Right lobe of liver (tissue), 6 donors: ENCODE data around the gene CAMKK2. TPM values are rescaled to one million over a fixed set of nuclear protein-coding genes. Genes with fewer than 3 reads are reported as not detected.

ENCODE experiments used
- ATAC-seq, 4 donors: fragments of 200-7000 bp; cut with Tn5 transposase; one replicate each; pipeline ENCODE4 v1.9.1; 2020; ENCODE audit warnings: mild to moderate bottlenecking in 4 of 4, moderate library complexity in 4 of 4
- DNase-seq, 3 donors: peaks; one replicate each; pipeline ENCODE4 v3.0.0-alpha.2; 2020
- H3K27ac ChIP-seq, 3 donors: fragments of 200-600 bp; one replicate each; pipeline ENCODE4 v1.8.0; 2022
- H3K27me3 ChIP-seq, 2 donors: fragments of 200-600 bp; one replicate each; pipeline ENCODE4 v1.8.0; 2022
- H3K36me3 ChIP-seq, 4 donors: fragments of 200-600 bp; sonication (generic) in 1 of 4; one replicate each; pipeline versions ENCODE4 v1.5.1 to v1.8.0; 2017 to 2022; ENCODE audit warnings: control low read depth in 1 of 4
- H3K4me1 ChIP-seq, 4 donors: fragments of 200-600 bp; sonication (generic) in 1 of 4; one replicate each; pipeline versions ENCODE4 v1.5.1 to v1.8.0; 2017 to 2022; ENCODE audit warnings: control low read depth in 1 of 4
- H3K4me3 ChIP-seq, 3 donors: fragments of 200-600 bp; one replicate each; pipeline ENCODE4 v1.8.0; 2022
- H3K9me3 ChIP-seq, 4 donors: fragments of 200-600 bp; sonication (generic) in 1 of 4; one replicate each; pipeline versions ENCODE4 v1.5.1 to v1.8.0; 2017 to 2022; ENCODE audit warnings: control low read depth in 1 of 4
- POLR2A ChIP-seq: fragments of 450-650 bp; IDR thresholded peaks from one replicate; pipeline ENCODE4 v1.6.1; 2017; ENCODE audit warnings: antibody characterized with exemption, mild to moderate bottlenecking
- WGBS: methylation state at CpG from one replicate; pipeline ENCODE4 v1.1.6; 2018; ENCODE audit warnings: low coverage, low lambda C conversion rate; ENCODE audit not compliant: insufficient coverage; ENCODE audit errors: missing lambda C conversion rate; 5-methylcytosine and 5-hydroxymethylcytosine counted together
- intact Hi-C, 2 donors: fragments of 100-400 bp; cut with DNase I; formaldehyde crosslinking; loops; one replicate each; pipeline versions ENCODE4 v1.11.2 to v1.14.1; 2022
- total RNA-seq, 6 experiments: library from RNA; depleted of rRNA in 2 of 6; stranded (reverse); fragments of >200 nt in 2 of 6; fragmentation: NEBNext Ultra II Directional in 3 of 6; extraction: Animal tissue kit (Norgen Biotek cat#: 25700) in 3 of 6; gene quantifications; one replicate each; pipeline versions ENCODE4 v1.1.0 to v1.2.4, GENCODE V29; 2016 to 2023
- TF ChIP-seq, protein P1 (sequence below), 4 donors: fragments of 200-600 bp in 3 of 4; fragments of 450-650 bp in 1 of 4; IDR thresholded peaks; one replicate each; pipeline versions ENCODE4 v1.5.1 to v1.8.0; 2016 to 2022; ENCODE audit warnings: antibody characterized with exemption in 4 of 4, mild to moderate bottlenecking in 2 of 4
- donor health status: DM: no; HTN: yes; CAD: no.
- donor health status: DM: no; HTN: no; CAD: no.
- donor health status: DM: no; HTN: no; CAD: no.
- donor health status: DM: no; HTN: yes; CAD: no.
- donor health status: DM: no; HTN: yes; CAD: no.

Gene CAMKK2
- total RNA-seq, 6 experiments from 2014 or later, result 20.6 to 31.8 (median 24.1) TPM

DNA sequence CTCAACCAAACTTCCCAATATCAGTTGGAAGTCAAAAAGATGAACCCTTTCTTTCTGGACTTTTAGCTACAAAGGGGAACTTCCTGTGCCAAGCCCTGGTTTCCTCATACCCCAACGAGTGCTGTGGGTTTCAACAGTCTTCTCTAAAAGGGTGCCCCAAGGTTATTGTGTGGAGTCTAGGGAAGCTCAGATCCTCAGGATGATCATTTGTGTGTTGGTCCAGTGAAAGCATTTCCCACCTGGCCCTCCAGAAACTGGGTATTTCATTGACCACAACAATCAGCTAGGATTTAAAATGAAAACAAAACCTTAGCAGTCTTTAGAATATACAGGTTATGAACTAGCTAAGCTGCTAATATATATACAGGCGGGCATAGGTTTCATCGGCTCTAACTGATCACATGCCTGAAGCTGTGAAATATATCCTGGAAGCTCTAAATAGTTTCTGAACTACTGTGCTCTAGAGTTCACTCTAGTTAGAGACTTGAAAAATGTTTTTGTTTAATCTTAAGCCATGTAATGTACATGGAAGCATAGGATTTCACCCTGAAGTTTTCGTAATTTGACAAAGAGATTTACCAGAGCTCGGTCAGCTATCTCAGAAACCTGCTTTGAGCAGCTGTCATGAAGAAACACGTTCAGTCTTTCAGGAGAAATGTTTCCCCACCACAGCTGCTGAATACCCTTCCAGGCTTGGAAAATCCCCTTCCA is 57.0 kb downstream of the CAMKK2 start:
- peak in 2 of 4 donors; percentile 5 to 6 for ATAC-seq
- no peak for DNase-seq
- peaks cover 0 to 17% (median 3%) of the 10 kb centered on the region in 4 donors for H3K36me3 ChIP-seq
- no peak overlapping the region for H3K27ac ChIP-seq
- H3K9me3 ChIP-seq, result no peaks in the 10 kb centered on the region
- no peaks in the 10 kb centered on the region for H3K27me3 ChIP-seq
- peaks cover 0 to 30% (median 4%) of the 10 kb centered on the region in 4 donors for H3K4me1 ChIP-seq
- WGBS, result 62% methylated on average over 6 of the region's 6 CpGs
- TF ChIP-seq, protein P1, sequence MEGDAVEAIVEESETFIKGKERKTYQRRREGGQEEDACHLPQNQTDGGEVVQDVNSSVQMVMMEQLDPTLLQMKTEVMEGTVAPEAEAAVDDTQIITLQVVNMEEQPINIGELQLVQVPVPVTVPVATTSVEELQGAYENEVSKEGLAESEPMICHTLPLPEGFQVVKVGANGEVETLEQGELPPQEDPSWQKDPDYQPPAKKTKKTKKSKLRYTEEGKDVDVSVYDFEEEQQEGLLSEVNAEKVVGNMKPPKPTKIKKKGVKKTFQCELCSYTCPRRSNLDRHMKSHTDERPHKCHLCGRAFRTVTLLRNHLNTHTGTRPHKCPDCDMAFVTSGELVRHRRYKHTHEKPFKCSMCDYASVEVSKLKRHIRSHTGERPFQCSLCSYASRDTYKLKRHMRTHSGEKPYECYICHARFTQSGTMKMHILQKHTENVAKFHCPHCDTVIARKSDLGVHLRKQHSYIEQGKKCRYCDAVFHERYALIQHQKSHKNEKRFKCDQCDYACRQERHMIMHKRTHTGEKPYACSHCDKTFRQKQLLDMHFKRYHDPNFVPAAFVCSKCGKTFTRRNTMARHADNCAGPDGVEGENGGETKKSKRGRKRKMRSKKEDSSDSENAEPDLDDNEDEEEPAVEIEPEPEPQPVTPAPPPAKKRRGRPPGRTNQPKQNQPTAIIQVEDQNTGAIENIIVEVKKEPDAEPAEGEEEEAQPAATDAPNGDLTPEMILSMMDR (IDR thresholded peaks at IDR 0.05), result no peak
- no peak for TF ChIP-seq POLR2A
- intact Hi-C loops, result no loop called here
- H3K4me3 ChIP-seq, result no peak overlapping the region

DNA sequence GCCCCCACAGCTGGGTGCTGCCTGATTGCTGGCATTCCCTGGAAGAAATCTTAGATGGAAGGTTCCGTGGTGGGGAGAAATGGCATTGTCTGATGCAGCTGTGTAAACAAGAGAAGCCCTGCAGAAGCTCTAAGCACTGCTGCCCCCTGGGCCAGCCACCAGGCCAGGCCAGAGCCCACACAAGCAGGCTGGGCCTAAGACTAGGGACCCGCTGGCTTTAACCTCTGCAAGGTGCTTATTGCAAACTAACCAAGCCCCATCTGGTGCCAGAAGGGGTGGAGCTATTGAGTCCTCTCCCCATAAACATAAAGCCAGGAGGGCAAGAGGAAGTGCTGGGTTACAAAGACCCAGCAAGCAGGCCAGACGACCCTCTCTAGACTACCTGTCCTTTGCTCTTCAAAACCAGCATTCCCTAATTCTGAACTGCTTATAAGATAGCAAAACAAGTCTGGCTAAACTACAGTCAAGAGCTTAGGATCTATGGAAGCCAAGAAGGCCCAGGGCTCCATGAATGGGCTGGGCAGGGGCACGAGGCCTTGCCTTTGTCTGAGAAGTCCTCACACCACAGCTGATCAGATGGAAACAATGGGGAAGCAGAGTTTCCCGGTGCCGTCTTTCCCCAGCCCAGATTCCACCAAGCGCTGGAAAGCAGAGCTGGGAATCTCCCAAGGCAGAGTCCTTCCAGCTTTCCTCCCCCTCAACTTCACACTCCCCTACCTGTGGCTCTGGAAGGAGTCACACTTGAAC is 57.7 kb downstream of the CAMKK2 start:
- TF ChIP-seq, protein P1 (IDR thresholded peaks at IDR 0.05), result no peak
- TF ChIP-seq POLR2A, result no peak
- H3K9me3 ChIP-seq, result no peaks in the 10 kb centered on the region
- peaks cover 0 to 12% (median 3%) of the 10 kb centered on the region in 4 donors for H3K36me3 ChIP-seq
- WGBS, result 49% methylated on average over 5 of the region's 7 CpGs
- no peak overlapping the region for H3K4me3 ChIP-seq
- H3K27me3 ChIP-seq, result no peaks in the 10 kb centered on the region
- ATAC-seq, result peak in 1 of 4 donors; percentile 9
- H3K27ac ChIP-seq, result no peak overlapping the region
- DNase-seq, result no peak
- intact Hi-C loops, result no loop called here
- peaks cover 0 to 30% (median 4%) of the 10 kb centered on the region in 4 donors for H3K4me1 ChIP-seq

DNA sequence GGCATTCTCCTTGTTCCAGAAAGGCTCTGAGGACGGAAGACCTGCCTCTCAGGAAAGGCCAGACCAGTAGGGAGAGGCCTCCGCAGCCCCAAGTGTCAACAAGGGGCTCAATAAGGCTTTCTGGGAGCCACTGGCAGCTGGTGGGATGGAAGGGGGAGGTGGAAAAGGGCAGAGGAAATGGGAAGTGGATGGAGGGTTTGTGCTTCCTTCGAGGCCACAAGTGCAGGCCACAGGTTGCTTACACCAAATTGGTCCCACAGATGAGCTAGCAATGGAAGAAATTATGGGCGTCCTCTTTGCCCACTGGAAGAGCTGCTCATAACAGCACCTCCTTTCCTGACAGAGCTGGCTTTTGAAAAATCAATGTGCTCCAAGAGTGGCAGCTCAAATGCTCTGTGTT is 58.4 kb downstream of the CAMKK2 start:
- intact Hi-C loops, result no loop called here
- ATAC-seq (no peak), DNase-seq (no peak)
- 92% methylated on average over 4 of the region's 4 CpGs for WGBS
- TF ChIP-seq POLR2A, result no peak
- TF ChIP-seq, protein P1 (IDR thresholded peaks at IDR 0.05), result no peak
- H3K27ac ChIP-seq, result peak overlapping the region in 1 of 3 donors; percentile 68
- H3K4me3 ChIP-seq, result no peak overlapping the region
- H3K36me3 ChIP-seq, result peaks cover 0 to 6% (median 3%) of the 10 kb centered on the region in 4 donors
- no peaks in the 10 kb centered on the region for H3K9me3 ChIP-seq
- H3K4me1 ChIP-seq, result peaks cover 0 to 30% (median 4%) of the 10 kb centered on the region in 4 donors
- no peaks in the 10 kb centered on the region for H3K27me3 ChIP-seq

DNA sequence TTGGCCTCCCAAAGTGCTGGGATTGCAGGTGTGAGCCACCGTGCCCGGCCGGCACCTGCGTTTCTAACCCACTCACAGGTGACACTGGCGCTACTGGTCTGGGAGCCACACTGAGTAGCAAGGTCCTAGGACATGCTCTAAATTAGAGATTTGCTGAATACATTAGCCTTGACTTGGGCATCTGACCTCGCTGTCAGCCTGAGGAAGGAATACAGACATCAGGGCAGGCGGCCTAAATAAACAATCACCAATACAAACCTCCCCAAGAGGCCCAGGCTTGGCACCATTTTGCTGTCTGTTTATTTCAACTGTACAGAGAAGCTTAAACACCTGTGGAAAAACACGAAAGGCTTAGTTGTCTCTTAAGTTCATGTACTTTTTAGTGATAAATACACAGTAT is 59.1 kb downstream of the CAMKK2 start:
- intact Hi-C loops, result no loop called here
- peaks cover 0 to 30% (median 4%) of the 10 kb centered on the region in 4 donors for H3K4me1 ChIP-seq
- H3K36me3 ChIP-seq, result peaks cover 0 to 6% (median 3%) of the 10 kb centered on the region in 4 donors
- DNase-seq (peak in 1 of 3 donors; percentile 74), ATAC-seq (peak; percentile 72 to 83 (median 77))
- H3K27ac ChIP-seq, result peak overlapping the region in 1 of 3 donors; percentile 68
- TF ChIP-seq, protein P1 (IDR thresholded peaks at IDR 0.05), result no peak
- no peak for TF ChIP-seq POLR2A
- no peak overlapping the region for H3K4me3 ChIP-seq
- H3K9me3 ChIP-seq, result no peaks in the 10 kb centered on the region
- no peaks in the 10 kb centered on the region for H3K27me3 ChIP-seq
- WGBS, result 37% methylated on average over 8 of the region's 8 CpGs
